ENCODE measurements around the gene DUSP6.

Gene DUSP6

DNA sequence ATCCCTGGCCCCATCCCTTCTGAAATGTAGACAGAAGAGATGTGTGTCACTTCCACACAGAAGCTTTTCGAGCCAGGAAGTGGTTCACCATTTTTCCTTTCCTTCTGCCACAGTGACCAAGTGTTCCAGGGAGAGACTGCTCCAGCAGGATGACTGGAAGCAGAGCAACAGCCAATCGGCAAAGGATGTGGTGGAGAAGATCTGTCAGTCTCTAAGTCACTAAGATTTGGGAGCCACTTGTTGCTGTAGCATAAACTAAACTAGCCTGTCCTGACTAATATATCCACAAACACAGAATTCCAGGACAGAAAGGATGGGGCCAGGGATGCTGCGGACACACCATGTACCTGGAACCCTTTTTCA lies 42.9 kb downstream of the DUSP6 start:
- TF ChIP-seq, protein P1, sequence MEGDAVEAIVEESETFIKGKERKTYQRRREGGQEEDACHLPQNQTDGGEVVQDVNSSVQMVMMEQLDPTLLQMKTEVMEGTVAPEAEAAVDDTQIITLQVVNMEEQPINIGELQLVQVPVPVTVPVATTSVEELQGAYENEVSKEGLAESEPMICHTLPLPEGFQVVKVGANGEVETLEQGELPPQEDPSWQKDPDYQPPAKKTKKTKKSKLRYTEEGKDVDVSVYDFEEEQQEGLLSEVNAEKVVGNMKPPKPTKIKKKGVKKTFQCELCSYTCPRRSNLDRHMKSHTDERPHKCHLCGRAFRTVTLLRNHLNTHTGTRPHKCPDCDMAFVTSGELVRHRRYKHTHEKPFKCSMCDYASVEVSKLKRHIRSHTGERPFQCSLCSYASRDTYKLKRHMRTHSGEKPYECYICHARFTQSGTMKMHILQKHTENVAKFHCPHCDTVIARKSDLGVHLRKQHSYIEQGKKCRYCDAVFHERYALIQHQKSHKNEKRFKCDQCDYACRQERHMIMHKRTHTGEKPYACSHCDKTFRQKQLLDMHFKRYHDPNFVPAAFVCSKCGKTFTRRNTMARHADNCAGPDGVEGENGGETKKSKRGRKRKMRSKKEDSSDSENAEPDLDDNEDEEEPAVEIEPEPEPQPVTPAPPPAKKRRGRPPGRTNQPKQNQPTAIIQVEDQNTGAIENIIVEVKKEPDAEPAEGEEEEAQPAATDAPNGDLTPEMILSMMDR (IDR thresholded peaks at IDR 0.05; ENCODE audit: control insufficient read depth, extremely low read depth, insufficient read depth) = no peak
- H3K4me3 ChIP-seq (ENCODE audit: low read depth, low read length) = no peak overlapping the region
- DNase-seq (ENCODE audit: low read depth) = no peak

DNA sequence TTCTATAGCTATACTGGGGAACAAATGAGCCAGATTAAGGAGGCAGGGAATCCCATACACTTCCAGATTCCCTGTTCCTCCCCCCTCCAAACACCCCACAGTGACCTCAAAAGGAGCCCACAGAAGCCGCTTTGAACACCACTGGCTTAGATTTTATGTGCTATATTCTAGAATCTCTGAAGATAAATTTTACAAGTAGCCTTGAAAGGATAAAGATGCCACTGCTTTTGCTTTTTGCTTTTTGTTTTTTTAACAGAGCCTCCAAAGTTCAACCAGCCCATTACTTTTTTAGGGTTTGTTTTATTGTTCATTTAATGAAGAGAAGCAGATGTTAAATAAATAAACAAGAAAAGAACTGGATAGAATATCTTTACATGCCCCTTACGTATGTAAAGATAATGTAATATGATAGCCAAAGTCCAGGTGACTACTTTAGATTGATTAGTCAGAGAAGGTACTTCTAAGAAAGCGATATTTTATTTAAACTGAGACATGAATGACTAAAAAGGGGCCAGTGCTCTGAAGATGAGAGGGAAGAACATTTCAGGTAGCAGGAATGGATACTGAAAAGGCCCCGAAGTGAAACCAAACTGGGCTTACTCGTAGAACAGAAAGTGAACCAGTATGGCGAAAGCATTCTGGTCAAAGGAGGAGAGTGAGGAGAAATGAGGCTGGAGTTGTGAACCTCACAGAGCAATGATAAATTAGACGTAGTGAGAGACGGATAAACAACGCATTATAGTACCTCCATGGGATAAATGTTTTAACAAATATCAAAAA lies 44.6 kb downstream of the DUSP6 start:
- TF ChIP-seq, protein P1 (IDR thresholded peaks at IDR 0.05; ENCODE audit: control insufficient read depth, extremely low read depth, insufficient read depth) = no peak
- H3K4me3 ChIP-seq (ENCODE audit: low read depth, low read length) = no peak overlapping the region
- DNase-seq (ENCODE audit: low read depth) = no peak

DNA sequence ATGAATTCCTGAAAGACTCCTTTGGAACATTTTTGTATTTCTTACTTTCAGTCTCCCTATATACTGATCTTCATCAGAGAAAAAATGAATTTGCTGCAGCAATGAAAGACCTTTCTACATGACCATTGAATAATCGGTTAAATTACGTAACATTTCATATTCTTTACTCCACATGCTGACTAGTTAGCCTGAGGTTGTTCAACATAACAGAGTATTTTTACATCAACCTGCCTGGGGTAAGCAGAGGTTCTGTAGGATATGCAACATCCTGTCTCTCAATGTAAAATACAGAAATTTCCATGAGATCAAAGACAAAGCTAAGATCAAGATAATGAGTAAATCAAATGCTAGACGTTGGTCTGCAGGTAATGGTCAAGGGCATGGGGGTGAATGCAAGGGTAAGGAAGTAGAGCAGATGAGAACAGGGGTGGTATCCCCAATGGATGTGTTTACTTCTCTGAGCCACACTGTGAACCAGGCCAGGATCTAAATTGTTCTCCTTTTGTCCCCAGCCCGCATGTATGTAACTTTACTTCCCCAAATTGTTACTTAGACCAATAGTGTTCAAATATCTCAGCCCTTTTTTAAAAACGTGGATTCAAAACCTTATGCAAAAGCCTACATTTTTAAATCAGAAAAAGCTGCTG lies 45.4 kb downstream of the DUSP6 start:
- no peak overlapping the region for H3K4me3 ChIP-seq (ENCODE audit: low read depth, low read length)
- no peak for DNase-seq (ENCODE audit: low read depth)
- TF ChIP-seq, protein P1 (IDR thresholded peaks at IDR 0.05; ENCODE audit: control insufficient read depth, extremely low read depth, insufficient read depth) = no peak

DNA sequence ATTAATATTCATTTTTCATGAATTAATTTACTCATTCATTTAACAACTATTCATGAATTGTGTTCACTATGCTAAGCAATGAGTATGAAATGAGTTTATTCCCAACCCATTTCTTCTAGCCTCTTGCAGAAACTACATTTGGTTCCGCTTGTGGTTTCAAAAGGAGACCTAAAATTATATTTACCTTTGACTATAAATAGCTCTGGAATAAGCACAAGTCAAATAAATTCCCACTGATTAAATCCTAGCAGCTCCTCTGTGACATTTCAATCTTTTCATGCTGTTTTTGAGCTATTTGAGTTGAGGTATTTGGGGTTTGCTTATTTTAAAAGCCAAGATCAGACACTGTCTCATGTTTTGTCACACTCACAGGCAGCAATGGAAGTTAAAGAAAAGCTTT lies 46.9 kb downstream of the DUSP6 start:
- H3K4me3 ChIP-seq (ENCODE audit: low read depth, low read length) = no peak overlapping the region
- TF ChIP-seq, protein P1 (IDR thresholded peaks at IDR 0.05; ENCODE audit: control insufficient read depth, extremely low read depth, insufficient read depth) = no peak
- no peak for DNase-seq (ENCODE audit: low read depth)

DNA sequence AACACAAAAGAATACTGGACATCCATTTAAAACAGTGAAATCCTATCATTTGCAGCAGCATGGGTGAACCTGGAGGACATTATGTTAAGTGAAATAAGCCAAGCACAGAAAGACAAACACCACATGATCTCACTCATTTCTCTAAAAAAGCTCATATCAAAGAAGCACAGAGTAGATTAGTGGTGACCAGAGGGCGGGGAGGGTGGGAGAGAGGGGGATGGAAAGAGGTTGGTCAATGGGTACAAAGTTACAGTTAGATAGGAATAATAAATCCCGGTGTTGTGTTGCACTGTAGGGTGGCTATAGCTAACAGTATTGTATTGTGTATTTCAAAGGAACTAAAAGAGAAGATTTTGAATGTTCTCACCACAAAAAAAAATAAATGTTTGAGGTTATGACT lies 52.4 kb downstream of the DUSP6 start:
- TF ChIP-seq, protein P1 (IDR thresholded peaks at IDR 0.05; ENCODE audit: control insufficient read depth, extremely low read depth, insufficient read depth) = no peak
- DNase-seq (ENCODE audit: low read depth) = no peak
- H3K4me3 ChIP-seq (ENCODE audit: low read depth, low read length) = no peak overlapping the region

DNA sequence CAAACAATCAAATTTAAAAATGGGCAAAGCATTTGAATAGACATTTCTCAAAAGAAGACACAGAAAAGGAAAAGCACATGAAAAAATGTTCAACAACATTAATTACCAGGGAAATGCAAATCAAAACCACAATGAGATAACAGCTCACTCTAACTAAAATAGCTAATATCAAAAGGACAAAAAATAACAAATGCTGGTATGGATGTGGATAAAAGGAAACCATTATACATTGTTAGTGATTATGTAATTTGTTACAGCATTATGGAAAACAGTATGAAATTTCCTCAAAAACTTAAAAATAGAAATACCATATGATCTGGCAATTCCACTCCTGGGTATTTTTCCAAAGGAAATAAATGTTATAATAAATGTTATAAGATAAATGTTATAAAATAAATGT lies 52.9 kb downstream of the DUSP6 start:
- DNase-seq (ENCODE audit: low read depth) = no peak
- TF ChIP-seq, protein P1 (IDR thresholded peaks at IDR 0.05; ENCODE audit: control insufficient read depth, extremely low read depth, insufficient read depth) = no peak
- no peak overlapping the region for H3K4me3 ChIP-seq (ENCODE audit: low read depth, low read length)

All from LNCaP clone FGC (cell line).